GM20431 (cell line): Measurements from ENCODE around the gene CSF3R.

ENCODE experiments used
- in situ Hi-C: fragments of 300-500 bp; cut with MseI, MboI; formaldehyde crosslinking; loops from one replicate; pipeline ENCODE4 v1.15.0; 2020; ENCODE audit warnings: low sequenced_read_pairs; ENCODE audit not compliant: unreplicated experiment

The CSF3R gene

DNA sequence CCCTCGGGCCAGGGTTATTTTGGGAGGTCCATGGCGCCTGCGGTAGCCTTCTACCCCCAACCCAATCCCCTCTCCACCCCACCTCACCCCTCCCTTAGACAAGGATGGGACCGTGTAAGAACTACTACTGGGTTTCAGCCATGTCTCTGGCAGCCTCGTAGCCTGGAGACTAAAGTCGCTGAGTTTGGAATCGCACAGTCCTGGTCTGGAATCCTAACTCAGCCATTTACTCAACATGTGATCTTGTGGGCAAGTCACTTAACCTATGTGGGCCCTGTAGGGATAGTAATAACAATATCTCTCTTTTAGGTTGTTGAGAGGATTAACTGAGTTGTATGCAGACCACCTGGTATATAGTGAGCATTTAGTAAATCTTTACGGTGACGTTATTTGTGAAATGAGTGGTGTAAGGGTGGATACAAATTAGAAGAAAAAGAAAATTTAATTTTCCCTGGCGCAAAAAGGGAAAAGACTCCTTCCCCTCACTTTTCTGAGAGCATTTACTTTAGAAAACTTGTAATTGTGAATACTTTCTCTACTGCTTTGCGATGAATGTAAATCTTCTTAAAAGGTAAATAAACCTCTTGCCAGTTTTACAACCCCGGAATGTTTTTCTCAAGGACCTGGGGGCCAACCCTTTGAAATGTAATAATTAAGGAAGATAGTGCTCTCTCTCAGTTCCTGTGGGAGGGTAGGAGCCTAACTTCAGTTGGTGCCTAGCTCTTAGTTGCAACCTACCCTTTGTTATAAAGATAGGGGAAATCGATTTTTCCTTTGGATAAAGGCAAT, 17.9 kb downstream of the CSF3R start:
- in situ Hi-C loops: no loop called here

DNA sequence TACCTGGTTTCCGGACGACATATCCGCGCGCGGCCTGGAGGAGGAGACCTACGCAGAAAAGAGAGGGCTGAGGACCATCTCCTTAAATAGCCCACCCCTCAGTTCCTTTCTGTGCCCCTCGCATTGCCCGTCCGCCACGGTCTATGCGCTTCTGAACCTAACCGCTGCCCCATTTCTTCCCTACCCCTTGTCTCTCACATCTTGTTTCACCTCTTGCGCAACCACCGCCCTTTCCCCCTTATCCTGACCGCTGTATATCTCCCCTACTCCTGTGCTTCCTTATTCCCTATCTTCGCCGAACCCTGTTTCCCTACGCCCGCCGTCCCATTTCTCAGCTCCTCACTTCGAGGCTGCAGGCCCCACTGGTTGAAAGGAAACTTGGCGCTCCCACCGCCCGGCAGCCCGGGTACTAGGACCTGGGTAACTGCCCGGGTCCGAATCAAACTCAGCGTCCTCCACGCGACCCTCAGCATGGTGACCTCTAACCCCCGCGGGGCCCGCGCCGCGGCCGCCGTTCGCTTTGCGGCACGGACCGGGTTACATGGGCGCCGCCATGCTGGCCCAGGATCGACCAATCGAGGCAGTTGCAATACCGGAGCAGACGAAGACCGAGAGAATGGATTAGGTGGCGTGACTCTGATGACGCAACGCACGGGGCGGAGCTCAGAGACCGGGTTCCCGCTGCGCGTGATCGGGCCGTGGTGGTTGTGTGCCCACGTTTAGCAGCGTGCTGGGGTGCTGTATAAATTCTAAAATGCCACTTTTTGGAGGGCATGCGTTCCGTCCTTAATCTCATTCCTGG, 18.7 kb downstream of the CSF3R start, which contains the start of gene MRPS15:
MRPS15 (minus strand) TSS at position 582 of the 802 bp plus-strand sequence; CDS start at position 473, 109 bp downstream.
- in situ Hi-C loops: no loop called here

DNA sequence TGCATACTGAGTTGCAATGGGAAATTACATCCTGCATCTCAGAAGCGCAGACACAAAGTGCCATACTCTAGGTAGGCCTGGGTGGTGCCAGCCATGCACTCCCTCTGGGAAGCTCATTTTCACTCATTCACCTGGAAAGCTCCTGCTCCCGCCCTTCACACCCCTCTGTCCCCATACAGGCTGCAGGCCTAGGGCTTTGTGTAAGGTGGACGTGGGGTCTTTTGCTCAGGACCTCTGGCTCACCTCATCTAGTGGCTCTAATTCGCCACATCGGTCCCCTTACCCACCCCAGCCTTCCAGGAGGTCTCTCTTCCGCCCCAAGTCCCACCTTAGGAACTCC, 19.3 kb downstream of the CSF3R start:
- in situ Hi-C loops: no loop called here

DNA sequence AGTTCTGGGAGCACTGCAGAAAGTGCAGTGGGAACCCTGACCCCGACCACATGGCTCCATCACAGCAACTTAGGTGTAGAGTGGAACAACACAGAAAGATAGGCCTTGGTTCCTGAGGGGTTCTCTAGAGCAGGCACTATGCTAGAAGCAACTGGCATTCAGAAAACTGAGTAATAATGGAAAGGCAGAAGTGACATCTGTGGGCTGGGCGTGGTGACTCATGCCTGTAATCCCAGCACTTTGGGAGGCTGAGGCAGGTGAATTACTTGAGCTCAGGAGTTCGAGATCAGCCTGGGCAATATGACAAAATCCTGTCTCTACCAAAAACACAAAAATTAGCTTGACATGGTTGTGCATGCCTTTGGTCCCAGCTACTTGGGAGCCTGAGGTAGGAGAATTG, 23.8 kb downstream of the CSF3R start:
- in situ Hi-C loops: no loop called here

DNA sequence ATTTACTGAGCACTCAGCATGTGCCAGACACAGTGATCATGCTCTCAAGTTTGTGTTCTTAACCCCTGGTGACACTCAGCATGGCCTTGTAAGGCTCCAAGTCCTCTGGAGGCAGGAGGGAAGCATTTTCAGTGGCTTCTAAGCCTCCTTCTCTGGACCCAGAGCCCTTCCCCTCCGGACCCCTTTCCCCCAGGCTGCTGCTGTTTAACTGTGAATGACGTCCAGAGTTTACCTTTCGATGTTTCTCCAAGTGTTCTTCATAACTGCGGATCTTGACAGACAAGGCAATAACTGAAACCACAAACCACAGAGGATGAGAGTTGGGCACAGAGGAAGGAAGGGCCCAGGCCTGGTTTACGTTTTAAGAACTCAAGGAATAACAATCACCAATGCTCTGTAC, 25.0 kb downstream of the CSF3R start:
- in situ Hi-C loops: no loop called here

DNA sequence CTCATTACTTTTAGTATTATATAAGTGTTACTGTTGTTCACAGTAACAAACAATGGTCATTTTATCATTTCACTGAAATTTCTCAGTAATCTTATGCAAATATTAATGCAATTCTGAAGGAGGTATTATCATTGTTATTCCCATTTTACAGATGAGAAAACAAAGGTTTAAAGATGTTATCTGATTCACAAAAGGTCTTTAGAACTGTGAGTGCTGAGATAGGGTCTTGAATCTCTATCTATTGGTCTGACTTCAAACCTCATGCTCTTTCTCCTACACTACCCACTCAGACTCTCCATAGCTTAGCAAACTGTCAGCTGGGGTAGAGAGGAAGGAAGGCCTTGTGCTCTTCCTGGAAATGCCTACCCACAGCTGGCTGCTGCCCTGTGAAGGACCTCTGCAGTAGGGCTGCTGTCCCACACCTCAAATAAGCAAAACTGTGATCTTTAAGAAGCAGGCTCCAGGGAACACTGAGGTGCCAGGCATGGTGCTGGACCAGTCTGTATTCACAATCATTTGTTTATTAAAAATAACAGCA, 26.3 kb downstream of the CSF3R start:
- in situ Hi-C loops: no loop called here

DNA sequence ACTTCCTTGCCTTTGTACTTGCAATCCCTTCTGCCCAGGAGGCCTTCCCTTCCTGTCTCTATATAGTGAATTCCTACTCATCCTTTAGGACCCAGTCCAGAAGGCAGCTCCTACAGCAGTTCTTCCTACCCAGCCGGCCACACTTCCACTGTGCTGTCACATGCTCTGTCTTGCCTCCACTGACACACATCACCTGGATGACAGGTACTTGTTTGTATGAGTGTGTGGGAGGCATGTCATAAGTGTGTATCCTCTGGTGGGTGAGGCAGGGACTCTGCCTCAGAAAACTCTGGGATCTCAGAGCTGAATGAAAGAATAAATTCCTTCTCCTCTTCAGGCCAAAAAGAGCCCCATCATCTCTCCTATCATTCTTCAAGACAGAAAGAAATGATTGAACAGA, 27.3 kb downstream of the CSF3R start:
- in situ Hi-C loops: no loop called here

DNA sequence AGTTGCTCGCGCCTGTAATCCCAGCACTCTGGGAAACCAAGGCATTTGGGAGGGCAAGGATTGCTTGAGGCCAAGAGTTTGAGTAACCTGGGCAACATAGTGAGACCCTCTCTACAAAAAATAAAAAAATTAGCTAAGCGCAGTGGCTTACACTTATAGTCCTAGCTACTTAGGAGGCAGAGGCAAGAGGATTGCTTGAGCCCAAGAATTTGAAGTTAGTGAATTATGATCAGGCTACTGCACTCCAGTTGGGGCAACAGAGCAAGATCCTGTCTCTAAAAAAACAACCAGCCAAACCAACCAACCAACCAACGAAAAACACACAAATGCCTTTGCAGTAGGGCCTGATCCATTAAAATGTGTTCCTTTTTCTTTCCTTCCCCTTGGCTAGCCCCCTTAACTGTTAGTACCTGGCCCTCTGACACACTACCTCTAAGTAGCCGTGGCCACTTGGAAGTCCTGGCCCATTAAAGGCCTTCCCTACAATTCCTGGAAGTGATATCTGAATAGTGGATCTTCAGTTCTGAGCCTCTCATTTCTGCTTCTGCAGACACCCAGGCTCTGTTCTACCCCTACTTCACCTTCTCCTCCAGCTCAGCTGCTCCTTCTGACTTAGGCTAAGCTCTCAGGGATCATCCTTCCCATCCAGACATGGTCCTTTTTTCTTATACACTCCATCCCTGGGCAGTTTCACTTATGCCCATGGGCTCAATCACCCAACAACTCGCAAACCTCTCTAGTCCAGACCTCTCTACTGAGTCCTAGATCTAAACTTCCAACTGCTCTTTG, 28.9 kb downstream of the CSF3R start:
- in situ Hi-C loops: no loop called here

DNA sequence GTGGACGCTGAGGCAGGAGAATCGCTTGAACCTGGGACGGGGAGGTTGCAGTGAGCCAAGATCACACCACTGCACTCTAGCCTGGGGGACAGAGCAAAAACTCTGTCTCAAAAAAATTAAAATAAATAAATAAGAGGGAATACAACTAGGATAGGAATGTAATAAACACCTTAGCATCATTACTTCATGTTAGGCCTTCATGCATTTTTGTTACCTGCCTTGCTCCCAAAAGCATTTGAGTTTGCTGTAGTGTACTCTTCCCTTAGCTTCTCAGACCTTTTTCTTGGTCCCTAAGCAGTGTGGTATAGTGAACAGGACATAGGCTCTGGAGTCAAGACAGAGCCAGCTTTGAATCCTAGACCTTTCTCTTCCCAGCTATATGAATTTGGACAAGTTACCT, 29.7 kb downstream of the CSF3R start:
- in situ Hi-C loops: no loop called here

DNA sequence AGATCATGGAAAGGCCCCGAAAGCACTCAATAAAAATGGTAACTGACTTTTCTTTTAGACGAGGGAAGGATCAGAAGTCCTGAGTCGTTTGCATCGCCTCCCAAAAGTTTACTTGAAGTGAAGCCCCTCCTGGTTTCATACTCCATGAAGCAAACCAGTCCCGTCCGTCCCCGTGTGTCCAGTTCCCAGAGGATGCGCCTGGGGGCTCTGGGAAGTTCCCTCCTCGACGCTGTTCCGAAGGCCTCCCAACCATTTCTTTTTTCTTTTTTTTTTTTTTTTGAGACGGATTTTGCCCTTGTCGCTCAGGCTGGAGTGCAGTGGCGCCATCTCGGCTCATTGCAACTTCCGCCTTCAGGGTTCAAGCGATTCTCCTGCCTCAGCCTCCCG, 31.8 kb downstream of the CSF3R start:
- in situ Hi-C loops: no loop called here

DNA sequence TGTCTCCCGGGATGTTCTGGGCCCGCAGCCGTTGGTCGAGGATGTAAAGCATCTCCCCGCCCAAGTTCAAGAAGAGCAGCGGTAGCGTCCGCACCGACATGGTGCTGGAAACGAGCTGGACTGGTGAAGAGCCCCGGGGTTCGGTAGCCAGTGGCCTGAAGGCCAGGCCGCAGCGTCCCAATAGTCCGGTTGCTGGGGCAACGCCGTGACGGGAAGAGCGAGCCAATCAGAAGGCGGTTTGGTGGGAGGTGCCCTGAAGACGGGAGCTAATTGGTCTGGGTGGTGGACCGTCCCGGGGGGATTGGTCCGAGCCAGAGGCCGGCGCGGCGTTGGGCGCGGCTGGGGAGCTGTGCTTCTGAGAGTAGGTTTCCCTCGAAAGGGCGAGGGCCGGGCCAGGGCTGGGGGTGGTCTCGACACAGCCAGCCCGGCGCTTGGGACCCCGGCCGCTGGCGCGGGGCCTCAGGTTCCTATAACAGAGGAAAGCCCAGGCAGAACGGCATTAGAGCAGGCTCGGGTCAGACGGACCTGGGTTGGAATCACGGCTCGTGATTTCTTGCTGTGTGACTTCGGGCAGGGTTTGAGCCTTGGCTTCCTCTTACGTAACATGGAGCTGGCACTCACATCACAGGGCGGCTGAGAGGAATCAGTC, 32.3 kb downstream of the CSF3R start, which contains the start of gene OSCP1:
OSCP1 (minus strand) TSS at position 182 of the 649 bp plus-strand sequence; CDS start at position 100, 82 bp downstream.
- in situ Hi-C loops: no loop called here

DNA sequence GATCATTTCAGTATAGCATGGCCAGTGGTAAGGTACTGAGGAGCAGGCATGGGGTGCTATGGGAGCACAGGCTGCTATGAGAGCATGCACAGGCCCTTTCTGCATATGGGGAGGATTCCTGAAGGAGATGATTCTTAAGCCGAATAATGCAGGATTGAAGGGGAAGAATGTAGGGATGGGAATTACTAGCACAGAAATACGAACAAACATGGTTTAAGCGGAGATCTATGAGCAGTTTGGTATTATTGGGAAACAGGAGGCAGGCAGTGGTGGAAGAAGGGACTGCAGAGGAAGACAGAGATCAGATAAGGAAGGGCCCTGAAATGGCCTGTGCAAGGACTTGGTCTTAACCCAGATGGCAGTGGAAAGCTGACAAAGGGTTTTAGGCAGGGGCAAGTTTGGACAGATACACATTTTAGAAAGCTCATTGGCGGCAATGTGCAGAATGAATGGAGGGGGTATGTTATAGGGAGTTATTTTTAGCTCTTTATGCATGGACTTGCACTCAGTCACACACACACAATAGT, 34.1 kb downstream of the CSF3R start:
- in situ Hi-C loops: no loop called here

DNA sequence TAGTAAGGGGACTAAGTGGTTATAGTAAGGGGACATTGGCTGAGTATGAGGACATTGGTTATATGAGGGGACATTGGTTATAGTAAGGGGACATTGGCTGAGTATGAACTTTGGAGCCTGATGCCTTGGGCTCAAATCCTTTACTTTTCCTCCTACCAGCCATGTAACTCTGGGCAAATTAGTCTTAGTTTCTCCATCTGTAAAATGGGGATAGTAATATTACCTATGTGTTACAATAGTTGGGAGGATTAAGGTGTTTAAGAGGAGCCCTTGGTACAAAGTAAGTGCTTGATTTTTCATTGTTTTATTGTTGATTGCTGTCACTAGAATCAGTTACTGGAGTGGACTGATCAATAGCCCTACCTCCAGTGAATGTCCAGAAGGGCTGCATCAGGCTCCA, 35.3 kb downstream of the CSF3R start:
- in situ Hi-C loops: no loop called here

DNA sequence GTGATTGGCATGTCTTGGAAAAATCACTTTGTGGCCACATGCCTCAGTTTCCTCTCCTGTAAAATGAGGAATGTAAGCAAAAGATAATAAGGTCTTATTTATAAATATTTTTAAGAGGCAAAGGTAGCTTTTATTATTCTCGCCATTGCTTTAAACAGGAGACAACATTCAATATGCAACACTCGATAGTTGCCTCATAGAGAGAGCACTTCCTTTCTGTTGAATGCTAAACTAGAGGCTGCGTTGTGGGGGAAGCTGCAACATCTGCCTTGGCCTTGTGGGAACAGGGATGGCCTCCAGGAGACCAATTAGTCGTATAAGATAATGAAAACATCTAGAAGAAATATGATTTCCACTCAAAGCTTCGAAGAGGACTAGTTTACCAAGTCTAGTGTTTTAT, 36.0 kb downstream of the CSF3R start:
- in situ Hi-C loops: no loop called here

DNA sequence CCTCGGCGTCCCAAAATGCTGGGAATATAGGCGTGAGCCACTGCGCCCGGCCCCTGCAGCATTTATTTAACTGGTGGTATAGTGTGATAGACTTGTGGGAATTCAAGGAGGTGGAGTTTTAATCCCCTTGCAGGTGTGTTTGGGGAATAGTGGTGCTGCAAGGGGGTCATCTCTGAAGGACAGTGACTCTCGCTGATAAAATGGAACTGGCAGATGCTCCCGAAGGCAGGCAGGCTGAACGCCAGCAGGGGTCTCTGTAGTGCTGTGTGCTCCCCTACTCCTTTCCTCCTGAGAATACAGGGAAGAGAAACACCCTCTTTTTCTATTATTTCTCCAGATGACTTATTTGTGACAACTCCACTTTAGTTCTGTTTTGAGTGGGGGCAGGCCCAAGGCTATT, 36.4 kb downstream of the CSF3R start:
- in situ Hi-C loops: no loop called here

DNA sequence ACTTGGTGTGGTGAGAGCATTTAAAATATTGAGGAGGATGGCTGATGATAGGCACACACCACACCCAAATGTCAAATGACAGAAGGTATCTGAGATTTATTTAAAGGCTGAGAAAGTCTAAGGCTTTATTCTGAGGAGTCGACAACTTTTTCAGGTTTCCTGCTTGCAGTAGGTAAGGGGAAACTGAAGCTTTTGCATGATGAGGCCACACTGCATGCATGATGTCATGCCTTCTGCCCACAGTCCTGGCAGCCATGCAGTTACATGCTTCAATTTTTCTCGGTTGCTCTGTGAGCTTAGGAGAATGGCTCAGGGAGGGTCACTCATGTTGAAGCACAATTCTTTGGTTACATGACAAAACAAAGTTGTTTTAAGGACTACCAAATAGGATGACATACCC, 39.4 kb downstream of the CSF3R start:
- in situ Hi-C loops: no loop called here

DNA sequence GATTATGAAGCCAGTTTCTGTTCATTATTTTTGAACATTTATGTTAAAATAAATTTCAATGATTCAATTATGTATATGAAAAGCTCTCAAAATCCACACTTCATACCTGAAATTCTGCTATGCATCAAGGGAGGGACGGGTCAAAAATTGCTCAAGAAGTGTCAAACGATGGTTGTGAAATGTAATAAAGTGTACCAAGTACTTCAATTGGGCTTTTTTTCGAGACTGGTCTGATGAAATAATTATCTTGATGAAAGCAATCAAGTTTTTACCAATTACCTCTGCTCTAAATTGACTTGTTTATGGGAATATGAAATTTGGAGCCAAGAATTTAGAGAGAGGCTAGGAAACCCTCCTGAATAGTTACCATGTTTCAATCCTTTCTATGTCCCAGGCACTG, 40.4 kb downstream of the CSF3R start:
- in situ Hi-C loops: no loop called here

DNA sequence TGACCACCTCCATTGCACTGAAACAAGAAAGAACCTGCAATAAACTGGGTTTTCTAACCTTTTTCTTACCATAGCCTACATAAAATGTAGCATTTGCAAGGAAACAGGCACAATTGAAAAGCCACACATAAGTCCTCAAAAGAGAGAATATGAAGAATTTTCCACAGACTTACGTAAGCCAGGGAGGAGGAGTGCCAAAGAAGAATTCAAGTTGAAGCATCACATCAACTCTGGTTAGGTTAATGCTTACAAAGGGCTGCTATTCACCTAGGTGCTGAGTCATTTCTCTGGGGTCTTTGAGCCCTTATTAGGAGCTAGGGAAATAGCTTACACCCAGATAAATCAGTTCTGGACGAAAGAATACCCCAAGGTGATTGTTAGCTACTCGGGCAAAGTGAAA, 42.1 kb downstream of the CSF3R start:
- in situ Hi-C loops: no loop called here

DNA sequence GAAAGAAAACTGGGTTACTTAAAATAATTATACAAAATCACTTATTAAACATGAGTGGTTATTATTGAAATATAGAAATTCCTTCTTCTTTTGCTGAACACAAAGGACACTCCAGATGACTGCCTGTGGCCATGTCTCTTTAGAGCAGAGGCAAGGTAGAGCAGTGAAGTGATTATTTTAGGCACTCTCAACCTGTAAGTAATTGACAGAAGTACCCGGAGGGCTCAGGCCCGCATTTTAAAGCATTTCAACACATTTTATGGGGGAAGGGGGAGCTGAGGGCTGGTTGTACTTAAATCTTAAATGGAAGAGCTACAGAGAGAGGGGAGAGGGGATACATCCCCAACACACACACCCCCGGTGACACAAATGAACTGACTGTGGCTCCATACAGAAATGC, 42.7 kb downstream of the CSF3R start:
- in situ Hi-C loops: no loop called here

DNA sequence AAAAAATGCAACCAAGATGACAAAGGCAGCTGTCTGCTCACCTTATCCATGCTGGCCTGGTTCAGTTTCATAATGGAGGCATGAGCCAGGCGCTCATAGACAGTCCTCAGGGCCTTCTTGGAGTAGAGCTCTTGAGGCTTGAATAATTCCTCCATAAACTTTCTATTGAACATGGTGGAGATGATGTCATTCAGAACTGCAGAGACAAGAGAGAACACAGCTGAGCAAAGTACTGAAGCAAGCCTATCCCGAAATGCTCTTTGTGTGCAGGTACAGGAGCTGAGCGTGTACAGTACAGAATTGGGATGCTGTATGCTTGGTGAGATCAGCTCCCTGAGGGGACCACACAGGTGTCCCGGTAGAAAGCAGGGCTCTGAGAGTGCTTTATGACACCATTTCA, 44.0 kb downstream of the CSF3R start:
- in situ Hi-C loops: no loop called here
